PC-9 (cell line): ENCODE measurements around the gene ACBD4. TPM values are rescaled to one million over a fixed set of nuclear protein-coding genes. Genes with fewer than 3 reads are reported as not detected.

Source experiments
- BruUV-seq: library from RNA; stranded (reverse); fragments of 400-500 nt; replicated peaks from 2 replicates; lab custom pipeline; 2021; lab: Mats Ljungman, UMichigan
- CTCF ChIA-PET: fragments of 300-600 bp; sonication (Branson Sonifier 250); formaldehyde crosslinking; loops from one replicate; lab custom pipeline; 2022; ENCODE audit warnings: antibody characterized with exemption; lab: Charles Lee
- POLR2A ChIA-PET: fragments of 300-600 bp; sonication (Branson Sonifier 250); formaldehyde crosslinking; loops from one replicate; lab custom pipeline; 2022; ENCODE audit warnings: antibody characterized with exemption; ENCODE audit not compliant: unreplicated experiment; lab: Charles Lee
- DNase-seq, 2 experiments: peaks; one replicate each; pipeline versions ENCODE4 v3.0.0 to v3.0.0-alpha.2; 2015 to 2022; ENCODE audit warnings: mixed read lengths in 1 of 2
- H2AFZ ChIP-seq: fragments of 200-600 bp; sonication (generic); 2 replicates; pipeline ENCODE4 v1.8.1; 2017; ENCODE audit warnings: antibody characterized with exemption
- H3F3A ChIP-seq: fragments of 200-600 bp; sonication (generic); 2 replicates; pipeline ENCODE4 v1.8.1; 2017; ENCODE audit warnings: antibody characterized with exemption, mild to moderate bottlenecking, low read depth; ENCODE audit not compliant: insufficient read depth
- H3K27ac ChIP-seq: fragments of 200-600 bp; sonication (generic); 2 replicates; pipeline ENCODE4 v1.6.1; 2016; ENCODE audit warnings: mixed run types
- H3K27me3 ChIP-seq: fragments of 200-600 bp; sonication (generic); 2 replicates; pipeline ENCODE4 v1.6.1; 2016; ENCODE audit warnings: low read depth, mixed run types; ENCODE audit not compliant: insufficient read depth
- H3K36me3 ChIP-seq: fragments of 200-600 bp; sonication (generic); 2 replicates; pipeline ENCODE4 v1.6.1; 2016; ENCODE audit warnings: low read depth, mixed run types
- H3K4me1 ChIP-seq: fragments of 200-600 bp; sonication (generic); replicated peaks from 2 replicates; pipeline ENCODE4 v1.6.1; 2016; ENCODE audit warnings: mixed run types; ENCODE audit not compliant: insufficient read depth
- H3K4me2 ChIP-seq: fragments of 200-600 bp; sonication (generic); 2 replicates; pipeline ENCODE4 v1.6.1; 2017; ENCODE audit warnings: mixed run types
- H3K4me3 ChIP-seq: fragments of 200-600 bp; sonication (generic); 2 replicates; pipeline ENCODE4 v1.6.1; 2016; ENCODE audit warnings: mixed run types
- H3K79me2 ChIP-seq: fragments of 200-600 bp; sonication (generic); 2 replicates; pipeline ENCODE4 v1.6.1; 2017; ENCODE audit warnings: low read depth, mixed run types
- H3K9me2 ChIP-seq: fragments of 200-600 bp; sonication (generic); 2 replicates; pipeline ENCODE4 v1.8.1; 2017; ENCODE audit warnings: mild to moderate bottlenecking; ENCODE audit not compliant: insufficient read depth
- H3K9me3 ChIP-seq: fragments of 200-600 bp; sonication (generic); 2 replicates; pipeline ENCODE4 v1.8.1; 2016; ENCODE audit warnings: low read depth; ENCODE audit not compliant: insufficient read depth
- H4K20me1 ChIP-seq: fragments of 200-600 bp; sonication (generic); 2 replicates; pipeline ENCODE4 v1.8.1; 2017; ENCODE audit not compliant: insufficient read depth
- CTCF ChIP-seq: fragments of 200-600 bp; sonication (generic); conservative IDR thresholded peaks from 2 replicates; pipeline ENCODE4 v1.6.1; 2017; ENCODE audit warnings: mixed run types, antibody characterized with exemption, mild to moderate bottlenecking, moderate library complexity
- EZH2 ChIP-seq: fragments of 200-600 bp; sonication (generic); IDR thresholded peaks from 2 replicates; pipeline ENCODE4 v1.8.0; 2017; ENCODE audit warnings: antibody characterized with exemption, low read depth
- intact Hi-C: fragments of 100-400 bp; cut with micrococcal nuclease; formaldehyde crosslinking; loops from one replicate; pipeline ENCODE4 v1.10.0; 2022; ENCODE audit not compliant: unreplicated experiment
- total RNA-seq: library from RNA; stranded (reverse); gene quantifications from 2 replicates; pipeline ENCODE4 v1.2.3, GENCODE V29; 2021

ACBD4 gene
- total RNA-seq, 1 experiment from 2014 or later: 14.6 TPM

GRCh38 chr17:45128331-45128730 is 7.2 kb upstream of the ACBD4 start:
- no peaks in the 10 kb centered on the region for H3K27me3 ChIP-seq
- no peaks in the 10 kb centered on the region for H3K36me3 ChIP-seq
- H3K9me3 ChIP-seq: no peaks in the 10 kb centered on the region
- H3K9me2 ChIP-seq: no peaks in the 10 kb centered on the region
- no TSS peak for BruUV-seq
- H4K20me1 ChIP-seq: no peaks in the 10 kb centered on the region
- peaks cover 39% of the 10 kb centered on the region for H3K79me2 ChIP-seq
- no peak overlapping the region for H3K4me3 ChIP-seq
- ChIA-PET POLR2A (interaction anchor here (0.6 kb wide), 1 partner anchor 35 kb away, joined by 4 read pairs; no protein-coding TSS in a partner anchor), CTCF (no interaction called here)
- intact Hi-C loops: no loop called here
- DNase-seq: no peak
- H3K27ac ChIP-seq: no peak overlapping the region
- no peak overlapping the region for H2AFZ ChIP-seq
- H3F3A ChIP-seq: peaks cover 57% of the 10 kb centered on the region
- H3K4me2 ChIP-seq: peak overlapping the region; percentile 26; the same call in 1 of the 2 replicates
- no peak for TF ChIP-seq CTCF
- no peak for TF ChIP-seq EZH2
- peaks cover 73% of the 10 kb centered on the region for H3K4me1 ChIP-seq

GRCh38 chr17:45128989-45129388 is 6.5 kb upstream of the ACBD4 start:
- H3K4me2 ChIP-seq: peak overlapping the region; percentile 100
- CTCF ChIA-PET: interaction anchor here (1.5 kb wide), 1 partner anchor 30 kb away, joined by 4 read pairs; no protein-coding TSS in a partner anchor
- H3K4me3 ChIP-seq: no peak overlapping the region
- H4K20me1 ChIP-seq: no peaks in the 10 kb centered on the region
- TSS peak; percentile 10 for BruUV-seq
- no peak for DNase-seq
- H3K27me3 ChIP-seq: no peaks in the 10 kb centered on the region
- H3K9me3 ChIP-seq: no peaks in the 10 kb centered on the region
- H3K4me1 ChIP-seq: peaks cover 66% of the 10 kb centered on the region
- H3F3A ChIP-seq: peaks cover 57% of the 10 kb centered on the region
- peaks cover 34% of the 10 kb centered on the region; the same call in 1 of the 2 replicates for H3K79me2 ChIP-seq
- no peak overlapping the region for H2AFZ ChIP-seq
- TF ChIP-seq CTCF: no peak
- TF ChIP-seq EZH2: no peak
- H3K9me2 ChIP-seq: no peaks in the 10 kb centered on the region
- POLR2A ChIA-PET: interaction anchor here (0.6 to 0.7 kb wide), 3 partner anchors 69 to 296 kb away, joined by 3 to 8 read pairs (median 3); no protein-coding TSS in a partner anchor
- H3K27ac ChIP-seq: peak overlapping the region; percentile 61
- no peaks in the 10 kb centered on the region for H3K36me3 ChIP-seq
- intact Hi-C loops: no loop called here

- H3K36me3 ChIP-seq: no peaks in the 10 kb centered on the region
- peak in 1 of 2 experiments; percentile 60 for DNase-seq
- H3K9me3 ChIP-seq: no peaks in the 10 kb centered on the region
- H3K27me3 ChIP-seq: no peaks in the 10 kb centered on the region
- no peaks in the 10 kb centered on the region for H4K20me1 ChIP-seq
- peaks cover 34% of the 10 kb centered on the region; the same call in 1 of the 2 replicates for H3K79me2 ChIP-seq
- ChIA-PET POLR2A (interaction anchor here (0.6 to 0.9 kb wide), 4 partner anchors 69 to 296 kb away, joined by 3 to 8 read pairs (median 3); partner anchors contain the start of gene MAP3K14), CTCF (interaction anchor here (1.5 kb wide), 1 partner anchor 30 kb away, joined by 4 read pairs; no protein-coding TSS in a partner anchor)
- peaks cover 61% of the 10 kb centered on the region for H3K4me1 ChIP-seq
- intact Hi-C loops: no loop called here
- H2AFZ ChIP-seq: no peak overlapping the region
- no peak overlapping the region for H3K4me3 ChIP-seq
- TF ChIP-seq CTCF (no peak), EZH2 (no peak)
- no peaks in the 10 kb centered on the region for H3K9me2 ChIP-seq
- H3K4me2 ChIP-seq: peak overlapping the region; percentile 100
- H3K27ac ChIP-seq: peak overlapping the region; percentile 61
- BruUV-seq: no TSS peak
- H3F3A ChIP-seq: peaks cover 56% of the 10 kb centered on the region
Observed at GRCh38 chr17:45129426-45129939, 6.0 kb upstream of the ACBD4 start.
